Tibial artery (tissue), 4 donors: Measurements from ENCODE around the gene SLC20A1.
"Not testable (repeated sequence)": the region's sequence is repeated elsewhere in the genome, so short reads cannot be mapped to it uniquely, and the experiment has no call there.

ENCODE experiments used
- DNase-seq, 2 donors: peaks; one replicate each; pipeline ENCODE4 v3.0.0-alpha.2; 2019
- H3K27ac ChIP-seq, 2 donors: fragments of 200-600 bp; sonication (generic) in 1 of 2; 1 replicate in 1 of 2; 2 replicates in 1 of 2; pipeline ENCODE4 v1.5.1; 2018 to 2019; ENCODE audit warnings: mild to moderate bottlenecking in 1 of 2
- H3K27me3 ChIP-seq, 2 donors: fragments of 200-600 bp; sonication (generic) in 1 of 2; one replicate each; pipeline versions ENCODE4 v1.5.1 to v1.6.0; 2016 to 2019
- H3K36me3 ChIP-seq, 3 donors: fragments of 200-600 bp; sonication (generic) in 2 of 3; one replicate each; pipeline ENCODE4 v1.5.1; 2016 to 2019; ENCODE audit warnings: mild to moderate bottlenecking in 2 of 3
- H3K4me1 ChIP-seq, 4 donors: fragments of 200-600 bp; sonication (generic) in 2 of 4; 1 replicate in 3 of 4; 2 replicates in 1 of 4; pipeline ENCODE4 v1.5.1; 2016 to 2019
- H3K4me3 ChIP-seq, 2 donors: fragments of 200-600 bp; sonication (generic) in 1 of 2; 1 replicate in 1 of 2; 2 replicates in 1 of 2; pipeline ENCODE4 v1.5.1; 2018 to 2019; ENCODE audit warnings: mild to moderate bottlenecking in 2 of 2
- H3K9me3 ChIP-seq, 3 donors: fragments of 200-600 bp; sonication (generic) in 1 of 3; one replicate each; pipeline ENCODE4 v1.5.1; 2016 to 2019
- intact Hi-C: fragments of 100-400 bp; cut with DNase I; formaldehyde crosslinking; loops from one replicate; pipeline ENCODE4 v1.15.0; 2023; ENCODE audit warnings: low total_unique reads
- TF ChIP-seq, protein P1 (sequence below), 2 experiments: fragments of 200-600 bp in 1 of 2; fragments of 450-650 bp in 1 of 2; IDR thresholded peaks; one replicate each; pipeline ENCODE4 v1.5.1; 2017 to 2019; ENCODE audit warnings: antibody characterized with exemption in 2 of 2, mild to moderate bottlenecking in 1 of 2, moderate library complexity in 1 of 2

Gene SLC20A1

DNA sequence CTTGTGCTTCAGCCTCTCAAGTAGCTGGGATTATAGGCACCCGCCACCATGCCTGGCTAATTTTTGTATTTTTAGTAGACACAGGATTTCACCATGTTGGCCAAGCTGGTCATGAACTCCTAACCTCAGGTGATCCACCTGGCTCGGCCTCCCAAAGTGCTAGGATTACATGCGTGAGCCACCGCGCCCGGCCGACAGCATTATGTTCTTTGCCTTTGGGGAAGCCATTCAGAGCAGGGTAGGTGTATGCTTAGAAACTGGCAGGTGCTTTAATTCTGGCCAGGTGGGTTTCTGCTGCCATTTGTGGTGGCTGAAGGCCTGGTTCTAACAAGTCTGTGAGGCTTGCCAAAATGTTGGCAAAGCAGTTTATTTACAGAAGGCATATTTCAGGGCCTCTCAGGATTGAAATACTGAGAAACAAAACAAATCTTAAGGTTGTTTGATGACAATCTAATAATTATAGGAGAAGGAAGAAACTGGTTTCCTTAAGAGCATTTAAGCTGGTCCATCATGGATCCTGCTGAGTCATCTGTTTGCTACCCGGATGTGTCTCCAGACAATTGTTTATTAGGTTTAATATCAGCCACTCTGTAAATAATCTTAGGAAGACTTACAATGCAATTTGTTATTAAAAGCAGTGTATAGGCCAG lies 16.0 kb downstream of the SLC20A1 start:
- H3K4me3 ChIP-seq = no peak overlapping the region
- H3K36me3 ChIP-seq = peaks cover 72 to 86% (median 84%) of the 10 kb centered on the region in 3 donors
- DNase-seq = no peak
- H3K27ac ChIP-seq = no peak overlapping the region
- H3K27me3 ChIP-seq = no peaks in the 10 kb centered on the region
- TF ChIP-seq, protein P1, sequence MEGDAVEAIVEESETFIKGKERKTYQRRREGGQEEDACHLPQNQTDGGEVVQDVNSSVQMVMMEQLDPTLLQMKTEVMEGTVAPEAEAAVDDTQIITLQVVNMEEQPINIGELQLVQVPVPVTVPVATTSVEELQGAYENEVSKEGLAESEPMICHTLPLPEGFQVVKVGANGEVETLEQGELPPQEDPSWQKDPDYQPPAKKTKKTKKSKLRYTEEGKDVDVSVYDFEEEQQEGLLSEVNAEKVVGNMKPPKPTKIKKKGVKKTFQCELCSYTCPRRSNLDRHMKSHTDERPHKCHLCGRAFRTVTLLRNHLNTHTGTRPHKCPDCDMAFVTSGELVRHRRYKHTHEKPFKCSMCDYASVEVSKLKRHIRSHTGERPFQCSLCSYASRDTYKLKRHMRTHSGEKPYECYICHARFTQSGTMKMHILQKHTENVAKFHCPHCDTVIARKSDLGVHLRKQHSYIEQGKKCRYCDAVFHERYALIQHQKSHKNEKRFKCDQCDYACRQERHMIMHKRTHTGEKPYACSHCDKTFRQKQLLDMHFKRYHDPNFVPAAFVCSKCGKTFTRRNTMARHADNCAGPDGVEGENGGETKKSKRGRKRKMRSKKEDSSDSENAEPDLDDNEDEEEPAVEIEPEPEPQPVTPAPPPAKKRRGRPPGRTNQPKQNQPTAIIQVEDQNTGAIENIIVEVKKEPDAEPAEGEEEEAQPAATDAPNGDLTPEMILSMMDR (IDR thresholded peaks at IDR 0.05) = no peak
- H3K9me3 ChIP-seq = no peaks in the 10 kb centered on the region
- peaks cover 0 to 2% (median 0%) of the 10 kb centered on the region in 4 donors for H3K4me1 ChIP-seq
- intact Hi-C loops = no loop called here

DNA sequence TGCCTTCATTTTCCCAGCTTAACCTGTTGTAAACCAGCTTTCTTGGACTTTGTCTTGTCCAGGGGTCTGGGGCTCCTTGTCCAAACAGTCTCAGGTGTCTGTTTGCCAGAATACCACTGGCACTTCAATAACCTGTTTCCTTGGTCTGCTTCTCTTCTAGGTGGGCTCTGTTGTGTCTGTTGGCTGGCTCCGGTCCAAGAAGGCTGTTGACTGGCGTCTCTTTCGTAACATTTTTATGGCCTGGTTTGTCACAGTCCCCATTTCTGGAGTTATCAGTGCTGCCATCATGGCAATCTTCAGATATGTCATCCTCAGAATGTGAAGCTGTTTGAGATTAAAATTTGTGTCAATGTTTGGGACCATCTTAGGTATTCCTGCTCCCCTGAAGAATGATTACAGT lies 17.0 kb downstream of the SLC20A1 start:
- intact Hi-C loops = no loop called here
- no peaks in the 10 kb centered on the region for H3K9me3 ChIP-seq
- H3K27ac ChIP-seq = no peak overlapping the region
- TF ChIP-seq, protein P1 (IDR thresholded peaks at IDR 0.05) = no peak
- H3K36me3 ChIP-seq = peaks cover 63 to 78% (median 75%) of the 10 kb centered on the region in 3 donors
- H3K27me3 ChIP-seq = no peaks in the 10 kb centered on the region
- H3K4me1 ChIP-seq = peaks cover 0 to 2% (median 0%) of the 10 kb centered on the region in 4 donors
- no peak overlapping the region for H3K4me3 ChIP-seq
- DNase-seq = no peak

DNA sequence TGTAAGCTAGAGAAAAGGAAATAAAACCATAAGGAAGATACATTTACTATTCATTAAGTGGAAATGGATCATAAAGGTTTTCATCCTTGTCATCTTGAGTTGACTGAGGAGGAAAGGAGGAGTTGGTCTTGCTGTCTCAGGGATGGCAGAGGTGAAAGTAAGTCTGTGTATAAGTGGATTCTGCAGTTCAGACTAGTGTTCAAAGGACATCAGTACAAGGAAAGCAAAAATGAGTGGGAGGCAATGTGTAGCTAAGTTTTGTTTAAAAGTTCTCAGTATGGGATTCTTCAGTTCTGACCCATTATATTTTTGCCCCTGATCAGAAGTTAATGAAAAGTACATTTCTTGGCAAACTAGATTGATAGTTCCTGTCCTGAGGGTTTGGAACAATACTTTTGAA lies 18.9 kb downstream of the SLC20A1 start:
- no peaks in the 10 kb centered on the region for H3K9me3 ChIP-seq
- no peak for DNase-seq
- H3K4me1 ChIP-seq = peaks cover 0 to 2% (median 0%) of the 10 kb centered on the region in 4 donors
- H3K27ac ChIP-seq = no peak overlapping the region
- no peaks in the 10 kb centered on the region for H3K27me3 ChIP-seq
- TF ChIP-seq, protein P1 (IDR thresholded peaks at IDR 0.05) = no peak
- intact Hi-C loops = no loop called here
- H3K36me3 ChIP-seq = peaks cover 43 to 59% (median 58%) of the 10 kb centered on the region in 3 donors
- no peak overlapping the region for H3K4me3 ChIP-seq

DNA sequence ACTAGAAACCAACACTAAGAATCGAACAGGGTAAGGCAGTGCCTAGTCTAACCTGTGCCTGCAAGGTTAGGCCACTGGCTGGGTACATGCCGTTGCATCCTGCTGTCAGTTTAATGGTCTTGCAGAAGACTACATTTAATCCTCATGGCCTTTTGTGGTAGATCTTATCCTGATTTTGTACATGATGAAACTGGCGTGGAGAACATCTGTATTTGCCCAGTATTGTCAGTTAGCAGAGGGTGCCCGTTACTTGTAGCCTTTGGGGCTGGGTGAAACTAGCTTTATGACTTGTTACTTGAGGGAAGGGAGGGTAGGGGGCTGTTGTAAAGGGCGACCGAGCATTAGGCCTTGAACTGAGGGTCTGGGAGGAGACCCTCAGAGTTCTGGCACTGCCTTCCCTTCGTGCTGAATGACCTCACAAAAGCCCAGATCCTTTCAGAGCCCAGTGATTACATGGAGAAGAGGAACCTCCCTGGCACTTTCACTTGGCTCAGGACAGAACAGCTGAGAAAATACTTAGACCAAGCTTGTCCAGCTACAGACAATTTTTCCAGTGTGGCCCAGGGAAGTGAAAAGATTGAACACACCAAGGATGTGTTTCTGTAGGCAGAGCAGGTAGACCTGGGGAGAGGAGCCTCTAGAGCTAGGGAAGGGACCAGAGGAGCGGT lies 19.5 kb downstream of the SLC20A1 start:
- Histone ChIP-seq H3K4me1 (peaks cover 0 to 2% (median 0%) of the 10 kb centered on the region in 4 donors), H3K9me3 (no peaks in the 10 kb centered on the region), H3K27ac (no peak overlapping the region), H3K4me3 (no peak overlapping the region), H3K27me3 (no peaks in the 10 kb centered on the region), H3K36me3 (peaks cover 38 to 53% (median 52%) of the 10 kb centered on the region in 3 donors)
- intact Hi-C loops = no loop called here
- TF ChIP-seq, protein P1 (IDR thresholded peaks at IDR 0.05) = no peak
- no peak for DNase-seq

DNA sequence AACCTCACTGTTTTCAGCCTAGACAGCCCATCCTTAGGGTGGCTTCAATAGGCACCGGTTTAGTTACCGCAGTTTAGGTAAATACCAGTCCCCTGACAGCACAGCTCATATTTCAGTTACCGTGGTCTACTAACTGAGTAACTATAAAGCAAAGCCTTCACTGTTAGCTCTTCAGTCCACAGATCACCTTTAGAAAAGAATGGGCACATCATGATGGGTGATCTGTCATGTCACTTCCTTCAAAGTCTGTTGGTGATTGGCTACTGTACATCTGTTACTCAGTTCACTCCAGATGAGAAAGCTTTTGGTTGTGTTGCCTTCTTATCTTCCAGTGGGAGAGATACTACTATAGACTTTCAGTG lies 21.0 kb downstream of the SLC20A1 start:
- Histone ChIP-seq H3K27ac (no peak overlapping the region), H3K9me3 (no peaks in the 10 kb centered on the region), H3K4me1 (peaks cover 0 to 2% (median 0%) of the 10 kb centered on the region in 4 donors), H3K4me3 (no peak overlapping the region), H3K36me3 (peaks cover 26 to 41% (median 38%) of the 10 kb centered on the region in 3 donors), H3K27me3 (no peaks in the 10 kb centered on the region)
- TF ChIP-seq, protein P1 (IDR thresholded peaks at IDR 0.05) = no peak
- intact Hi-C loops = no loop called here
- DNase-seq = no peak

DNA sequence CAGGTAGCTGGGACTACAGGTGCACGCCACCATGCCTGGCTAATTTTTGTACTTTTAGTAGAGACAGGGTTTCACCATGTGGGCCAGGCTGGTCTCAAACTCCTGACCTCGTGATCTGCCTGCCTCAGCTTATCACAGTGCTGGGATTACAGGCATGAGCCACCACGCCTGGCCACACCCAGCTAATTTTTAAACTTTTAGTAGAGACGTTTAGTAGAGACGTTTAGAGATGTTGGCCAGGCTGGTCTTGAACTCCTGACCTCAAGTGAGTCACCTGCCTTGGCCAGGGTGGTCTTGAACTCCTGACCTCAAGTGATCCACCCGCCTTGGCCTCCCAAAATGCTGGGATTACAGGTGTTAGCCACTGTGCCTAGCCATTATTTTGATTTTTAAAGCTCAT lies 21.8 kb downstream of the SLC20A1 start:
- DNase-seq, H3K27ac ChIP-seq, H3K4me3 ChIP-seq, H3K27me3 ChIP-seq, intact Hi-C loops, H3K4me1 ChIP-seq, H3K9me3 ChIP-seq: not testable (repeated sequence)
- H3K36me3 ChIP-seq = peaks cover 22 to 33% (median 32%) of the 10 kb centered on the region in 3 donors
